HepG2 (cell line): ENCODE results near the gene FGF23. TPM values are rescaled to one million over a fixed set of nuclear protein-coding genes. Genes with fewer than 3 reads are reported as not detected.

Experiments used
- ATAC-seq: fragments of 200-7000 bp; cut with Tn5 transposase; 3 replicates; pipeline ENCODE4 v1.9.1; 2020; ENCODE audit warnings: mild to moderate bottlenecking, moderate library complexity
- BruUV-seq: library from RNA; stranded (reverse); fragments of 400-500 nt; replicated peaks from 2 replicates; lab custom pipeline; 2021; lab: Mats Ljungman, UMichigan
- CTCF ChIA-PET: fragments of 300-600 bp; formaldehyde crosslinking; extraction: SDS; loops from one replicate; lab custom pipeline; 2021; ENCODE audit warnings: low total read pairs, inconsistent platforms, low intra/inter-chr PET ratio; lab: Yijun Ruan, JAX
- POLR2A ChIA-PET: fragments of 350-600 bp; sonication (Branson Sonifier 250); formaldehyde crosslinking; loops from one replicate; lab custom pipeline; 2020; ENCODE audit warnings: antibody characterized with exemption, inconsistent platforms; lab: Yijun Ruan, JAX
- DNase-seq: peaks from one replicate; pipeline ENCODE4 v3.0.0-alpha.2; 2015; ENCODE audit warnings: low spot score
- FAIRE-seq: peaks from 3 replicates; lab custom pipeline; 2011; peaks lifted over from hg19 to GRCh38; lab: Jason Lieb, UNC
- H2AFZ ChIP-seq: one replicate; pipeline ENCODE4 v1.6.1; 2011; ENCODE audit warnings: low read length, inconsistent platforms
- H3K27ac ChIP-seq: fragments of 300-600 bp; 3 replicates; pipeline ENCODE4 v1.8.0; 2011; ENCODE audit warnings: mixed run types, mild to moderate bottlenecking, mixed read lengths, low read length, inconsistent platforms; ENCODE audit not compliant: insufficient read depth; ENCODE audit errors: extremely low read length
- H3K27me3 ChIP-seq, 2 experiments: fragments of 200-600 bp in 1 of 2; 2 replicates in 1 of 2; 3 replicates in 1 of 2; pipeline versions ENCODE4 v1.6.0 to v1.8.0; 2011; ENCODE audit warnings: low read length in 2 of 2, mild to moderate bottlenecking in 2 of 2, moderate library complexity in 2 of 2, inconsistent platforms in 1 of 2; ENCODE audit not compliant: insufficient read depth in 2 of 2, control insufficient read depth in 1 of 2
- H3K36me3 ChIP-seq, 2 experiments: fragments of 200-600 bp in 1 of 2; replicated peaks in 1 of 2; 2 replicates in 1 of 2; 3 replicates in 1 of 2; pipeline versions ENCODE4 v1.5.1 to v1.8.0; 2011; ENCODE audit warnings: low read length in 2 of 2, inconsistent platforms in 1 of 2; ENCODE audit not compliant: insufficient read depth in 2 of 2, control insufficient read depth in 1 of 2
- H3K4me1 ChIP-seq: 2 replicates; pipeline ENCODE4 v1.5.1; 2012; ENCODE audit warnings: low read length, inconsistent platforms; ENCODE audit not compliant: insufficient read depth
- H3K4me2 ChIP-seq: 2 replicates; pipeline ENCODE4 v1.6.0; 2011; ENCODE audit warnings: low read depth, low read length, inconsistent platforms
- H3K4me3 ChIP-seq, 3 experiments: fragments of 200-600 bp in 1 of 3; sonication (generic), shearing (Covaris generic) in 1 of 3; replicated peaks in 1 of 3; 2 replicates each; pipeline ENCODE4 v1.5.1; 2011 to 2016; ENCODE audit warnings: low read length in 3 of 3, inconsistent platforms in 2 of 3, low read depth in 2 of 3, mild to moderate bottlenecking in 2 of 3, control low read depth in 1 of 3, mixed read lengths in 1 of 3; ENCODE audit not compliant: insufficient read depth in 1 of 3
- H3K79me2 ChIP-seq: one replicate; pipeline ENCODE4 v1.6.1; 2011; ENCODE audit warnings: low read length, inconsistent platforms; ENCODE audit not compliant: insufficient read depth
- H3K9ac ChIP-seq: 2 replicates; pipeline ENCODE4 v1.6.0; 2011; ENCODE audit warnings: mild to moderate bottlenecking, low read depth, low read length, inconsistent platforms; ENCODE audit not compliant: insufficient read depth
- H3K9me3 ChIP-seq: 2 replicates; pipeline ENCODE4 v1.5.1; 2012; ENCODE audit warnings: mild to moderate bottlenecking, low read length
- H4K20me1 ChIP-seq: 2 replicates; pipeline ENCODE4 v1.6.0; 2011; ENCODE audit warnings: inconsistent platforms, mild to moderate bottlenecking, low read length, moderate library complexity; ENCODE audit not compliant: insufficient read depth
- ATM ChIP-seq: fragments of 450-650 bp; IDR thresholded peaks from 2 replicates; pipeline ENCODE4 v1.7.1; 2017; ENCODE audit warnings: mild to moderate bottlenecking, borderline replicate concordance
- CCAR2 ChIP-seq: fragments of 200-400 bp; formaldehyde crosslinking; optimal IDR thresholded peaks from 2 replicates; pipeline ENCODE3; 2018; ENCODE audit warnings: low read depth, mild to moderate bottlenecking, low read length, moderate library complexity
- DNMT1 ChIP-seq: sonication (generic); formaldehyde crosslinking; IDR thresholded peaks from 2 replicates; pipeline ENCODE4 v1.5.1; 2020; ENCODE audit warnings: mild to moderate bottlenecking, missing genetic modification reagents
- IRF9 ChIP-seq: sonication (generic); formaldehyde crosslinking; IDR thresholded peaks from 2 replicates; pipeline ENCODE4 v1.8.0; 2022; ENCODE audit warnings: missing genetic modification reagents, mild to moderate bottlenecking, borderline replicate concordance
- ISL2 ChIP-seq: sonication (generic); formaldehyde crosslinking; IDR thresholded peaks from 2 replicates; pipeline ENCODE4 v1.5.0; 2020; ENCODE audit warnings: missing genetic modification reagents
- JUN ChIP-seq: sonication (generic); formaldehyde crosslinking; IDR thresholded peaks from 2 replicates; pipeline ENCODE4 v1.4.0; 2020; ENCODE audit warnings: mild to moderate bottlenecking, missing genetic modification reagents
- TAF1 ChIP-seq: sonication (generic); formaldehyde crosslinking; IDR thresholded peaks from 2 replicates; pipeline ENCODE4 v1.4.0; 2020; ENCODE audit warnings: missing genetic modification reagents
- ZBTB21 ChIP-seq: sonication (generic); formaldehyde crosslinking; IDR thresholded peaks from 2 replicates; pipeline ENCODE4 v1.4.0; 2020; ENCODE audit warnings: missing genetic modification reagents
- ZFP82 ChIP-seq: sonication (generic); formaldehyde crosslinking; IDR thresholded peaks from 2 replicates; pipeline ENCODE4 v1.5.1; 2020; ENCODE audit warnings: mild to moderate bottlenecking, missing genetic modification reagents, borderline replicate concordance
- ZNF160 ChIP-seq: sonication (generic); formaldehyde crosslinking; IDR thresholded peaks from 2 replicates; pipeline ENCODE4 v1.8.0; 2022; ENCODE audit warnings: mild to moderate bottlenecking, inconsistent platforms, missing genetic modification reagents
- ZNF264 ChIP-seq: sonication (generic); formaldehyde crosslinking; IDR thresholded peaks from 2 replicates; pipeline ENCODE4 v1.4.0; 2020; ENCODE audit warnings: missing genetic modification reagents
- ZNF350 ChIP-seq: sonication (generic); formaldehyde crosslinking; IDR thresholded peaks from 2 replicates; pipeline ENCODE4 v1.4.0; 2020; ENCODE audit warnings: mild to moderate bottlenecking, low read depth, missing genetic modification reagents, borderline replicate concordance
- ZNF430 ChIP-seq: sonication (generic); formaldehyde crosslinking; IDR thresholded peaks from 2 replicates; pipeline ENCODE4 v1.9.0; 2021; ENCODE audit warnings: mild to moderate bottlenecking, missing genetic modification reagents
- ZNF44 ChIP-seq: sonication (generic); formaldehyde crosslinking; IDR thresholded peaks from 2 replicates; pipeline ENCODE4 v1.5.1; 2020; ENCODE audit warnings: mild to moderate bottlenecking, missing genetic modification reagents
- ZNF513 ChIP-seq: sonication (generic); formaldehyde crosslinking; conservative IDR thresholded peaks from 2 replicates; pipeline ENCODE4 v1.5.0; 2020; ENCODE audit warnings: missing genetic modification reagents
- in situ Hi-C: cut with HindIII; loops from 2 replicates; pipeline ENCODE4 v1.10.0; 2017; ENCODE audit warnings: low pct_unique_long_range_greater_than_20kb; ENCODE audit not compliant: extremely low pct_ligation_motif_present
- intact Hi-C: fragments of 100-400 bp; cut with micrococcal nuclease; formaldehyde crosslinking; loops from one replicate; pipeline ENCODE4 v1.10.0; 2022; ENCODE audit not compliant: unreplicated experiment
- polyA plus RNA-seq, 8 experiments: library from polyadenylated mRNA; depleted of rRNA in 3 of 8; stranded (reverse) in 7 of 8; unstranded in 1 of 8; fragments of >200 nt; fragmentation: Illumina TruSeq in 4 of 8; extraction: Trizol in 4 of 8; gene quantifications; 2 replicates each; pipeline versions ENCODE4 v1.2.1 to v1.2.3, GENCODE V29; 2011 to 2016; ENCODE audit warnings: low read depth in 4 of 8, missing spikeins in 1 of 8, mixed read lengths in 1 of 8; ENCODE audit not compliant: insufficient read depth in 1 of 8
- total RNA-seq, 5 experiments: library from RNA; depleted of rRNA; stranded (reverse); fragments of >200 nt; fragmentation: Illumina TruSeq; extraction: Trizol; gene quantifications; 2 replicates each; pipeline ENCODE4 v1.2.3, GENCODE V29; 2016; ENCODE audit warnings: low read depth in 1 of 5

Gene FGF23
- total and polyA plus RNA-seq, 2 of the 13 experiments (the other 11 are each of a cell fraction or from before 2014, with no cell fraction given) = not detected

GRCh38 chr12:4346931-4347330, 32.6 kb downstream of the FGF23 start:
- no peaks in the 10 kb centered on the region for H3K79me2 ChIP-seq

More at GRCh38 chr12:4346931-4347330, 32.6 kb downstream of the FGF23 start:
- ChIA-PET CTCF (no interaction called here), POLR2A (no interaction called here)
- no peak overlapping the region for H3K27ac ChIP-seq
- H3K4me2 ChIP-seq = no peak overlapping the region
- H4K20me1 ChIP-seq = no peaks in the 10 kb centered on the region
- H2AFZ ChIP-seq = no peak overlapping the region
- no peaks in the 10 kb centered on the region for H3K4me1 ChIP-seq
- no peak for DNase-seq
- no peaks in the 10 kb centered on the region for H3K9me3 ChIP-seq
- in situ Hi-C loops (no loop called here), intact Hi-C loops (no loop called here)
- no peak for TF ChIP-seq ZNF44 (CRISPR knock-in tag)
- no peak for TF ChIP-seq DNMT1 (CRISPR knock-in tag)
- TF ChIP-seq CCAR2 = no peak
- no peak for TF ChIP-seq ZNF430 (CRISPR knock-in tag)
- no peak for TF ChIP-seq ZFP82 (CRISPR knock-in tag)
- TF ChIP-seq ATM = no peak
- TF ChIP-seq JUN = no peak
- no peak for TF ChIP-seq ZNF264 (CRISPR knock-in tag)
- TF ChIP-seq ZBTB21 (CRISPR knock-in tag) = no peak
- TF ChIP-seq IRF9 (CRISPR knock-in tag) = no peak
- TF ChIP-seq TAF1 = no peak
- TF ChIP-seq ZNF160 (CRISPR knock-in tag) = no peak
- TF ChIP-seq ISL2 (CRISPR knock-in tag) = no peak
- TF ChIP-seq ZNF513 (CRISPR knock-in tag) = no peak
- TF ChIP-seq ZNF350 (CRISPR knock-in tag) = no peak
- no peak for ATAC-seq
- peaks cover 3 to 5% of the 10 kb centered on the region in 2 experiments; a peak in 2 of 5 replicates for H3K36me3 ChIP-seq
- no TSS peak for BruUV-seq
- no peak overlapping the region for H3K4me3 ChIP-seq
- H3K9ac ChIP-seq = no peak overlapping the region
- no peaks in the 10 kb centered on the region for H3K27me3 ChIP-seq
- no peak for FAIRE-seq
